Hepatocyte (in vitro differentiated cells): ENCODE results near the gene REV1.
"Not testable (repeated sequence)": the region's sequence is repeated elsewhere in the genome, so short reads cannot be mapped to it uniquely, and the experiment has no call there.

Experiments
- EZH2phosphoT487 ChIP-seq: fragments of 200-600 bp; sonication (generic); IDR thresholded peaks from one replicate; pipeline ENCODE4 v1.6.1; 2018; ENCODE audit warnings: antibody characterized with exemption, mild to moderate bottlenecking, low read depth, moderate library complexity; ENCODE audit not compliant: unreplicated experiment, severe bottlenecking
- TF ChIP-seq, protein P1 (sequence below): fragments of 200-600 bp; sonication (generic); IDR thresholded peaks from 2 replicates; pipeline ENCODE4 v1.5.1; 2016; ENCODE audit warnings: antibody characterized with exemption, mild to moderate bottlenecking; ENCODE audit not compliant: poor library complexity

DNA sequence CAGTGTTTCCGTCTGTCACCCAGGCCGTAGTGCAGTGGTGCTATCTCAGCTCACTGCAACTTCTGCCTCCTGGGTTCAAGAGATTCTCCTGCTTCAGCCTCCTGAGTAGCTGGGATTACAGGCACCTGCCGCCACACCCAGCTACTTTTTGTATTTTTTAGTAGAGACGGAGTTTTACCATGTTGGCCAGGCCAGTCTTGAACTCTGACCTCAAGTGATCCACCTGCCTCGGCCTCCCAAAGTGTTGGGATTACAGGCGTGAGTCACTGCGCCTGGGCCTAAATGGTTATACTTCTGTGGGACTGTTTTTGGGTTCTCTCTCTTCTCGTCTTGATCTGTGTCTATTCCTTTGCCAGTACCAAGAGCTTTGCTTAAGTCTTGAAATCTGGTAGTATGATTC is 135.0 kb downstream of the REV1 start:
- TF ChIP-seq, protein P1, sequence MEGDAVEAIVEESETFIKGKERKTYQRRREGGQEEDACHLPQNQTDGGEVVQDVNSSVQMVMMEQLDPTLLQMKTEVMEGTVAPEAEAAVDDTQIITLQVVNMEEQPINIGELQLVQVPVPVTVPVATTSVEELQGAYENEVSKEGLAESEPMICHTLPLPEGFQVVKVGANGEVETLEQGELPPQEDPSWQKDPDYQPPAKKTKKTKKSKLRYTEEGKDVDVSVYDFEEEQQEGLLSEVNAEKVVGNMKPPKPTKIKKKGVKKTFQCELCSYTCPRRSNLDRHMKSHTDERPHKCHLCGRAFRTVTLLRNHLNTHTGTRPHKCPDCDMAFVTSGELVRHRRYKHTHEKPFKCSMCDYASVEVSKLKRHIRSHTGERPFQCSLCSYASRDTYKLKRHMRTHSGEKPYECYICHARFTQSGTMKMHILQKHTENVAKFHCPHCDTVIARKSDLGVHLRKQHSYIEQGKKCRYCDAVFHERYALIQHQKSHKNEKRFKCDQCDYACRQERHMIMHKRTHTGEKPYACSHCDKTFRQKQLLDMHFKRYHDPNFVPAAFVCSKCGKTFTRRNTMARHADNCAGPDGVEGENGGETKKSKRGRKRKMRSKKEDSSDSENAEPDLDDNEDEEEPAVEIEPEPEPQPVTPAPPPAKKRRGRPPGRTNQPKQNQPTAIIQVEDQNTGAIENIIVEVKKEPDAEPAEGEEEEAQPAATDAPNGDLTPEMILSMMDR, result not testable (repeated sequence)
- TF ChIP-seq EZH2phosphoT487, result not testable (repeated sequence)
